IPS DF 6.9 (cell line): ENCODE measurements around the gene TPSAB1.

ENCODE experiments used
- DNase-seq: peaks from one replicate; pipeline ENCODE4 v3.0.0-alpha.2; 2013; ENCODE audit warnings: low read depth, low spot score
- H3K27ac ChIP-seq: one replicate; pipeline ENCODE4 v1.5.1; 2013; ENCODE audit warnings: low read length, control low read depth
- H3K27me3 ChIP-seq: 2 replicates; pipeline ENCODE4 v1.6.1; 2013; ENCODE audit warnings: mild to moderate bottlenecking, low read length; ENCODE audit not compliant: control insufficient read depth, insufficient read depth
- H3K36me3 ChIP-seq: 2 replicates; pipeline ENCODE4 v1.6.1; 2013; ENCODE audit warnings: low read length; ENCODE audit not compliant: control insufficient read depth, insufficient read depth
- H3K4me1 ChIP-seq: 2 replicates; pipeline ENCODE4 v1.6.1; 2013; ENCODE audit warnings: low read length; ENCODE audit not compliant: control insufficient read depth, insufficient read depth
- H3K4me3 ChIP-seq: 2 replicates; pipeline ENCODE4 v1.5.1; 2013; ENCODE audit warnings: mild to moderate bottlenecking, low read length
- H3K9me3 ChIP-seq: 2 replicates; pipeline ENCODE4 v1.6.1; 2013; ENCODE audit warnings: low read length, inconsistent platforms; ENCODE audit not compliant: control insufficient read depth, insufficient read depth
- WGBS: extraction: QIAGEN DNeasy Blood & Tissue Kit; methylation state at CpG from one replicate; pipeline ENCODE4 v1.1.7; 2013; ENCODE audit warnings: mixed read lengths, missing lambda C conversion rate; ENCODE audit not compliant: insufficient read length, insufficient coverage; 5-methylcytosine and 5-hydroxymethylcytosine counted together

The TPSAB1 gene

GRCh38 chr16:1286513-1287094 lies 46.1 kb downstream of the TPSAB1 start:
- no peak for DNase-seq
- Histone ChIP-seq H3K4me3 (no peak overlapping the region), H3K4me1 (peaks cover 8% of the 10 kb centered on the region), H3K9me3 (no peaks in the 10 kb centered on the region), H3K27me3 (peaks cover 9% of the 10 kb centered on the region), H3K36me3 (no peaks in the 10 kb centered on the region), H3K27ac (no peak overlapping the region)
- no CpG with 5 or more reads among the region's 25 CpGs for WGBS

GRCh38 chr16:1287982-1288670 lies 47.6 kb downstream of the TPSAB1 start:
- WGBS, result no CpG with 5 or more reads among the region's 40 CpGs
- H3K27me3 ChIP-seq, result peaks cover 9% of the 10 kb centered on the region
- DNase-seq, result no peak

GRCh38 chr16:1288813-1289476 lies 48.4 kb downstream of the TPSAB1 start:
- H3K27me3 ChIP-seq, result peaks cover 9% of the 10 kb centered on the region
- H3K4me1 ChIP-seq, result peaks cover 7% of the 10 kb centered on the region
- no peak overlapping the region for H3K27ac ChIP-seq
- no peak overlapping the region for H3K4me3 ChIP-seq
- H3K9me3 ChIP-seq, result no peaks in the 10 kb centered on the region
- no CpG with 5 or more reads among the region's 20 CpGs for WGBS
- no peaks in the 10 kb centered on the region for H3K36me3 ChIP-seq
- DNase-seq, result no peak

More at GRCh38 chr16:1287982-1288670, 47.6 kb downstream of the TPSAB1 start:
- Histone ChIP-seq H3K4me1 (peaks cover 9% of the 10 kb centered on the region), H3K9me3 (no peaks in the 10 kb centered on the region), H3K4me3 (no peak overlapping the region), H3K27ac (no peak overlapping the region), H3K36me3 (no peaks in the 10 kb centered on the region)

GRCh38 chr16:1289477-1289866 lies 49.0 kb downstream of the TPSAB1 start:
- Histone ChIP-seq H3K9me3 (no peaks in the 10 kb centered on the region), H3K36me3 (no peaks in the 10 kb centered on the region), H3K27me3 (peaks cover 9% of the 10 kb centered on the region), H3K4me1 (peaks cover 7% of the 10 kb centered on the region), H3K4me3 (peak overlapping the region; percentile 23; the same call in 1 of the 2 replicates), H3K27ac (no peak overlapping the region)
- no CpG with 5 or more reads among the region's 17 CpGs for WGBS
- no peak for DNase-seq

DNA sequence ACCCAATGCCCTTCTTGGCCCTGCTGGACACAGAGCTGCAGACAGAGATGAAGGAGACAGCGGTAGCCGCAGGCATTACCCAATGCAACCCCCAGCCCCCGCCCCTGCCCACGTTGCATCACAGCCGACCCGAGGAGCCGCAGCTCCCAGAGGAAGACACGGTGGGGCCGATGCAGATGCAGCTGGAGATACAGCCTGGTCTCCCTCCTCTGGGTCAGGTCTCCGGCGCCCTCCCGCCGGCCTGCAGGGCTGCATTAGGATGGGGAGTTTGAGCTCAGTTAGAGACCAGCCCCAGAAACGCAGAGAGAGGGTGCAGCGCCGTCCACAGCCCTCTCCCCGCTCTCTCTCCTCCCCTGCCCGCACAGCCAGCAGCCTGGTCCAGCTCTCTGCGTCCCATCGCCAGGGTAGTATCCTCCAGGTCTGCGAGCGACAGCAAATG lies 49.6 kb downstream of the TPSAB1 start:
- peaks cover 9% of the 10 kb centered on the region for H3K27me3 ChIP-seq
- no CpG with 5 or more reads among the region's 22 CpGs for WGBS
- no peak for DNase-seq

GRCh38 chr16:1290860-1291575 lies 50.5 kb downstream of the TPSAB1 start:
- Histone ChIP-seq H3K9me3 (no peaks in the 10 kb centered on the region), H3K4me3 (no peak overlapping the region), H3K36me3 (no peaks in the 10 kb centered on the region), H3K4me1 (peaks cover 7% of the 10 kb centered on the region), H3K27ac (no peak overlapping the region), H3K27me3 (peaks cover 9% of the 10 kb centered on the region)
- DNase-seq, result no peak
- WGBS, result no CpG with 5 or more reads among the region's 29 CpGs

More for the DNA sequence above, 49.6 kb downstream of the TPSAB1 start:
- no peak overlapping the region for H3K27ac ChIP-seq
- peaks cover 7% of the 10 kb centered on the region for H3K4me1 ChIP-seq
- no peaks in the 10 kb centered on the region for H3K9me3 ChIP-seq
- H3K4me3 ChIP-seq, result no peak overlapping the region
- no peaks in the 10 kb centered on the region for H3K36me3 ChIP-seq

GRCh38 chr16:1291576-1291974 lies 51.1 kb downstream of the TPSAB1 start:
- H3K4me3 ChIP-seq, result no peak overlapping the region
- DNase-seq, result no peak
- H3K27me3 ChIP-seq, result peaks cover 9% of the 10 kb centered on the region
- no peak overlapping the region for H3K27ac ChIP-seq
- H3K4me1 ChIP-seq, result peaks cover 7% of the 10 kb centered on the region
- H3K9me3 ChIP-seq, result no peaks in the 10 kb centered on the region
- no peaks in the 10 kb centered on the region for H3K36me3 ChIP-seq
- no CpG with 5 or more reads among the region's 17 CpGs for WGBS
